ENCODE measurements around the gene SLC2A5.
A peak's percentile ranks its signal among the peaks of the same experiment; 100 is the strongest.
"Not testable (repeated sequence)": the region's sequence is repeated elsewhere in the genome, so short reads cannot be mapped to it uniquely, and the experiment has no call there.

SLC2A5 gene

GRCh38 chr1:9069326-9070100 lies at the start of gene SLC2A5:
TSS of gene SLC2A5 (minus strand) at chr1:9069635. CDS start at chr1:9069536, 99 bp downstream.
- DNase-seq = no peak

GRCh38 chr1:9118186-9118585 lies 48.8 kb upstream of the SLC2A5 start:
- DNase-seq = no peak

- no peak for DNase-seq
Observed at GRCh38 chr1:9115351-9116205, 46.1 kb upstream of the SLC2A5 start.

GRCh38 chr1:9112961-9113880 lies 43.8 kb upstream of the SLC2A5 start:
- DNase-seq = no peak

GRCh38 chr1:9111957-9112356 lies 42.5 kb upstream of the SLC2A5 start:
- DNase-seq = no peak

GRCh38 chr1:9111357-9111691 lies 41.9 kb upstream of the SLC2A5 start:
- DNase-seq = no peak

GRCh38 chr1:9110669-9111356 lies 41.4 kb upstream of the SLC2A5 start:
- DNase-seq = peak; percentile 67 to 83 (median 78)

GRCh38 chr1:9108056-9108665 lies 38.7 kb upstream of the SLC2A5 start:
- no peak for DNase-seq

GRCh38 chr1:9107136-9107535 lies 37.7 kb upstream of the SLC2A5 start:
- DNase-seq = no peak

GRCh38 chr1:9106286-9106685 lies 36.9 kb upstream of the SLC2A5 start:
- no peak for DNase-seq

- no peak for DNase-seq
Observed at GRCh38 chr1:9105336-9105867, 36.0 kb upstream of the SLC2A5 start.

GRCh38 chr1:9101510-9102146 lies 32.2 kb upstream of the SLC2A5 start:
- DNase-seq = no peak

GRCh38 chr1:9100471-9101043 lies 31.1 kb upstream of the SLC2A5 start:
- no peak for DNase-seq

- no peak for DNase-seq
Observed at GRCh38 chr1:9099555-9099954, 30.1 kb upstream of the SLC2A5 start.

- DNase-seq = no peak
Observed at GRCh38 chr1:9097947-9098705, 28.7 kb upstream of the SLC2A5 start.

GRCh38 chr1:9095818-9096217 lies 26.4 kb upstream of the SLC2A5 start:
- DNase-seq = no peak

GRCh38 chr1:9093996-9094595 lies 24.7 kb upstream of the SLC2A5 start:
- not testable (repeated sequence) for DNase-seq

- DNase-seq = no peak
Observed at GRCh38 chr1:9093581-9093980, 24.1 kb upstream of the SLC2A5 start.

GRCh38 chr1:9093091-9093490 lies 23.7 kb upstream of the SLC2A5 start:
- no peak for DNase-seq

GRCh38 chr1:9088807-9089206 lies 19.4 kb upstream of the SLC2A5 start:
- no peak for DNase-seq

Measured in activated naive CD4-positive, alpha-beta T cell (primary cell).